ENCODE results near the gene AZU1.
A peak's percentile ranks its signal among the peaks of the same experiment; 100 is the strongest.

AZU1 gene

DNA sequence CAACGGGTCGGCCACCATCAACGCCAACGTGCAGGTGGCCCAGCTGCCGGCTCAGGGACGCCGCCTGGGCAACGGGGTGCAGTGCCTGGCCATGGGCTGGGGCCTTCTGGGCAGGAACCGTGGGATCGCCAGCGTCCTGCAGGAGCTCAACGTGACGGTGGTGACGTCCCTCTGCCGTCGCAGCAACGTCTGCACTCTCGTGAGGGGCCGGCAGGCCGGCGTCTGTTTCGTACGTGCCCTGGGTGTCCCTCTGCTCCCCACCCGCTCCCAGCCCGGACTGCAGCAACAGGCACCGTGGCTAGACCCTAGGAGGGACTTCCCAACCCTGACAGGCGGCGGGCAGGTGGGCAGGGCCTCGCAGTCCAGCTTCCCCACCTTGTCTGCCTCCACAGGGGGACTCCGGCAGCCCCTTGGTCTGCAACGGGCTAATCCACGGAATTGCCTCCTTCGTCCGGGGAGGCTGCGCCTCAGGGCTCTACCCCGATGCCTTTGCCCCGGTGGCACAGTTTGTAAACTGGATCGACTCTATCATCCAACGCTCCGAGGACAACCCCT, 28.0 kb downstream of the AZU1 start:
- DNase-seq (ENCODE audit: low spot score) = no peak

- DNase-seq (ENCODE audit: low spot score) = no peak
These were observed 30.6 kb downstream of the AZU1 start for GRCh38 chr19:858284-858683.

DNA sequence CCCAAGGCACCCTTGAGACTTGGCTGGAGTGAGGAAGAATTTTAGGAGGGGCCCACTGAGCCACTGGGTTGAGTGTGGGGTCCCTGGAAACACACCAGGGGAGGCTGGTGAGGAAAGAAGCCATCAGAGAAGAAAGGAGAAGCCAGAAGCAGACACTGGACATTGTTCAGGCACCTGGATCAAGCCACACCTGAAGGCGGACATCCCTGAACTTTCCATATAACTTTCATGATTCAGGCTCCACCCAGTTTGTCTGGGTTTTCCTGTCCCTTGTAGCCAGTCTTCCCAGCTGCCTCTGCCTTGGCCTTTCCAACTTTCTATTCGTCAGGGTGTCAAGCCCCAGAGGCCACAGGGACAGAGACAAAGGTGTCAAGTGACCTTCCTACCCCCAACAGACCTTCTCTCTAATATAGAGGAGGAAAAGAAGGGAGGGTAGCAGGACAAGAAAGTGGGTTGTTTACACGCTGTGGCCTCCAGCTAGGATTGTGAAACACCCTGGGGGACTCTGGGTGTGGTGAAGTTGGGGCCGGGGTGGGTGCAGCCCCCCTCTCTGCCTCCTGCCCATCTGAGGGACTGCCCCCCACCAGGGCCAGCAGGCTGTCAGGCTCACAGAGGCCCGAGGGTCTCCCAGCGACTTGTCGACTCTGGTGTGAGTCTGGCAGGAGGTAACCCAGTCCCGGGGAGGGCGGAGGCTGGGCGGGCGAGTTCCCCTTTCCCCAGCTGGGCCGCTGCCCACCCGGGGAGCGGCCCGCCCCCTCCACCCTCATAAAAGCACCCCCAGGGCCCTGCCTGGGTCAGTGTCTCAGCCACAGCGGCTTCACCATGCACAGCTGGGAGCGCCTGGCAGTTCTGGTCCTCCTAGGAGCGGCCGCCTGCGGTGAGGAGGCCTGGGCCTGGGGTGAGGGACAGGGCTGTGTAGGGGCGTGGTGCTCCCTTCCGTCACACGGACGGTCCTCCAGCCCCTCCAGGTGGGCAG, 31.5 kb downstream of the AZU1 start, which contains the start of gene CFD:
Gene CFD (plus strand): TSS at position 797 of the 976 bp plus-strand sequence. CDS start 26 bp downstream, at position 823.
- no peak for DNase-seq (ENCODE audit: low spot score)

- no peak for DNase-seq (ENCODE audit: low spot score)
These were observed 33.6 kb downstream of the AZU1 start for GRCh38 chr19:861141-861755.

- DNase-seq (ENCODE audit: low spot score) = peak; percentile 94
These were observed 34.3 kb downstream of the AZU1 start for GRCh38 chr19:861756-862580.

DNA sequence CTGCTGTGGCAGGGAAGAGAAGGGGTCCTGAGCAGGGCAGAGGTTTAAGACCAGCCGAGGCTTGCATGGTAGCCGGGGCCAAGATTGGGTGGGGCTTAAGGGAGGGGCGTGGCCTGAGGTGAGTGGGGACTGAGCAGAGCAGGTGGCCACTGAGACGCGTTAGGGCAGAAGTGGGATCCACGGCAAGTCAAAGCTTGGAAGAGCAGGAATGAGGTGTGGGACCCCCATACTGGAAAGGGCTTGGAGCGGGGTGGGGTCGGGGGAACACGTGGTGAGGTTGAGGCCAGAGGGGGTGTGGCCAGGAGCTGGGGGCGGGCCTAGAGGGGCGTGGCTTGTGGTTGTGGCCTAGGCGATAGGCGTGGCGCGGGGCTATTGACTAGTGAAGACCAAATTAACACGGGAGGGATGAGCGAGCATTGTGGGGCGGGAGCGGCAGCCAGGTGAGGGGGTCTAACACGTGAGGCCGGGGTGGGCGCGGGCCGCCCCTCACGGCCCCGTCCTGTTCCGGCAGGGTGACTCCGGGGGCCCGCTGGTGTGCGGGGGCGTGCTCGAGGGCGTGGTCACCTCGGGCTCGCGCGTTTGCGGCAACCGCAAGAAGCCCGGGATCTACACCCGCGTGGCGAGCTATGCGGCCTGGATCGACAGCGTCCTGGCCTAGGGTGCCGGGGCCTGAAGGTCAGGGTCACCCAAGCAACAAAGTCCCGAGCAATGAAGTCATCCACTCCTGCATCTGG, 35.1 kb downstream of the AZU1 start:
- peak; percentile 77 for DNase-seq (ENCODE audit: low spot score)

GRCh38 chr19:863315-863620, 35.6 kb downstream of the AZU1 start:
- no peak for DNase-seq (ENCODE audit: low spot score)

- no peak for DNase-seq (ENCODE audit: low spot score)
These were observed 39.2 kb downstream of the AZU1 start for GRCh38 chr19:866769-867300.

- no peak for DNase-seq (ENCODE audit: low spot score)
These were observed 39.7 kb downstream of the AZU1 start for GRCh38 chr19:867301-867793.

DNA sequence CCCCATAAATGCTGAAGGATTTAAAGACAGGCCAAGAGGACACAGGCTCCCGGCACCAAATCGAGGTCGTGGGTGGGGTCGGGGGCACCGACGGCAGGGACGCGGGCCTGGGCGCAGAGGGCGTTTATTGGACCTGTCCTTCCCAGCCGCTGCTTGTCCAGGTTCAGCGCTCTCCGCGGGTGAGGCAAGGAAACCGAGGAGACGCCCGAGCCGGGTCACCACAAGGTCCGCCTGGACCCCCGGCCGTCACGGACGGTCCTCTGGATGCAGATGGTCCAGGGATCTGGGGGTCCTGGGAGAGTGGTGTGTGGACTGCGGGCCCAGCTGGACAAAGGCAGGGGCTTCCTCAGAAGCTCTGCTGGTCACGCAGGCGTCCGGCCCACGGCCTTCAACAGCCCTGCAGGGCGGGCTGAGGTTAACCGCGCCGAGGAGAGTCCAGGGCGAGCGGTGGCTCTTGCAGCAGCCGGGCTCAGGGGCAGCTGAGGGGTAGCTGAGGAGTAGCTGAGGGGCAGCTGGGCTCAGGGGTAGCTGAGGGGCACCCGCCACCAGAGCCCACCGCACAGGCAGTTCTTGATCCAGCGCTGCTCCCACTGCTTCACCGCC, 40.3 kb downstream of the AZU1 start:
- DNase-seq (ENCODE audit: low spot score) = no peak

- DNase-seq (ENCODE audit: low spot score) = no peak
These were observed 41.0 kb downstream of the AZU1 start for GRCh38 chr19:868458-869244.

GRCh38 chr19:869245-870177, 41.9 kb downstream of the AZU1 start:
- peak; percentile 70 for DNase-seq (ENCODE audit: low spot score)

GRCh38 chr19:870314-870713, 42.7 kb downstream of the AZU1 start:
- DNase-seq (ENCODE audit: low spot score) = no peak

- no peak for DNase-seq (ENCODE audit: low spot score)
These were observed 43.3 kb downstream of the AZU1 start for GRCh38 chr19:870963-871401.

GRCh38 chr19:871446-872265, 44.0 kb downstream of the AZU1 start:
- no peak for DNase-seq (ENCODE audit: low spot score)

GRCh38 chr19:872266-872951, 44.8 kb downstream of the AZU1 start:
- DNase-seq (ENCODE audit: low spot score) = peak; percentile 90

DNA sequence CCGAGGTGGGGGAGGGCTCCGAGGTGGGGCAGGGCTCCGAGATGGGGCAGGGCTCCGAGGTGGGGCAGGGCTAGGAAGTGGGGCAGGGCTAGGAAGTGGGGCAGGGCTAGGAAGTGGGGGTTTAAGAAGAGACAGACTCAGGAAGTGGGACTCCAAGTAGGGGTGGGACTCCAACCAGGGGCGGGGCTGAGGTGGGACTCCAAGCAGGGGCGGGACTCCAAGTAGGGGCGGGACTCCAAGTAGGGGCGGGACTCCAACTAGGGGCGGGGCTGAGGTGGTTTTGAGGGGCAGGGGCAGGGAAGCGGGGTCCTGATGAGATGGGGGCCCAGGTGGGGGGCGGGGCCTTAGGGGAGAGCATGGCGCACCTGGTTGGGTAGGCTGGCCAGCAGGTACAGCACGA, 45.4 kb downstream of the AZU1 start:
- DNase-seq (ENCODE audit: low spot score) = peak; percentile 88

Measured in COLO829 (cell line).